Measurements from ENCODE around the gene ZNF423.

ZNF423 gene

GRCh38 chr16:49800441-49800840, 55.5 kb downstream of the ZNF423 start:
- no peak overlapping the region for H3K4me3 ChIP-seq (ENCODE audit: low read depth, low read length)
- TF ChIP-seq CTCF (IDR thresholded peaks at IDR 0.05; ENCODE audit: low read depth, low read length, missing control alignments) = no peak
- DNase-seq (ENCODE audit: low read depth) = no peak

- no peak for TF ChIP-seq CTCF (IDR thresholded peaks at IDR 0.05; ENCODE audit: low read depth, low read length, missing control alignments)
- no peak overlapping the region for H3K4me3 ChIP-seq (ENCODE audit: low read depth, low read length)
- no peak for DNase-seq (ENCODE audit: low read depth)
These were observed 56.7 kb downstream of the ZNF423 start for GRCh38 chr16:49799172-49799571.

GRCh38 chr16:49795513-49795912, 60.4 kb downstream of the ZNF423 start:
- H3K4me3 ChIP-seq (ENCODE audit: low read depth, low read length) = no peak overlapping the region
- no peak for DNase-seq (ENCODE audit: low read depth)
- no peak for TF ChIP-seq CTCF (IDR thresholded peaks at IDR 0.05; ENCODE audit: low read depth, low read length, missing control alignments)

GRCh38 chr16:49793244-49793643, 62.7 kb downstream of the ZNF423 start:
- no peak overlapping the region for H3K4me3 ChIP-seq (ENCODE audit: low read depth, low read length)
- TF ChIP-seq CTCF (IDR thresholded peaks at IDR 0.05; ENCODE audit: low read depth, low read length, missing control alignments) = no peak
- DNase-seq (ENCODE audit: low read depth) = no peak

- no peak for TF ChIP-seq CTCF (IDR thresholded peaks at IDR 0.05; ENCODE audit: low read depth, low read length, missing control alignments)
- no peak for DNase-seq (ENCODE audit: low read depth)
- no peak overlapping the region for H3K4me3 ChIP-seq (ENCODE audit: low read depth, low read length)
These were observed 66.3 kb downstream of the ZNF423 start for GRCh38 chr16:49789616-49790015.

- H3K4me3 ChIP-seq (ENCODE audit: low read depth, low read length) = no peak overlapping the region
- no peak for TF ChIP-seq CTCF (IDR thresholded peaks at IDR 0.05; ENCODE audit: low read depth, low read length, missing control alignments)
- DNase-seq (ENCODE audit: low read depth) = no peak
These were observed 66.9 kb downstream of the ZNF423 start for GRCh38 chr16:49788986-49789385.

GRCh38 chr16:49788572-49788971, 67.3 kb downstream of the ZNF423 start:
- no peak for DNase-seq (ENCODE audit: low read depth)
- TF ChIP-seq CTCF (IDR thresholded peaks at IDR 0.05; ENCODE audit: low read depth, low read length, missing control alignments) = no peak
- no peak overlapping the region for H3K4me3 ChIP-seq (ENCODE audit: low read depth, low read length)

Data from GM12864 (cell line).